ENCODE data around the gene TFAP2E.

DNA sequence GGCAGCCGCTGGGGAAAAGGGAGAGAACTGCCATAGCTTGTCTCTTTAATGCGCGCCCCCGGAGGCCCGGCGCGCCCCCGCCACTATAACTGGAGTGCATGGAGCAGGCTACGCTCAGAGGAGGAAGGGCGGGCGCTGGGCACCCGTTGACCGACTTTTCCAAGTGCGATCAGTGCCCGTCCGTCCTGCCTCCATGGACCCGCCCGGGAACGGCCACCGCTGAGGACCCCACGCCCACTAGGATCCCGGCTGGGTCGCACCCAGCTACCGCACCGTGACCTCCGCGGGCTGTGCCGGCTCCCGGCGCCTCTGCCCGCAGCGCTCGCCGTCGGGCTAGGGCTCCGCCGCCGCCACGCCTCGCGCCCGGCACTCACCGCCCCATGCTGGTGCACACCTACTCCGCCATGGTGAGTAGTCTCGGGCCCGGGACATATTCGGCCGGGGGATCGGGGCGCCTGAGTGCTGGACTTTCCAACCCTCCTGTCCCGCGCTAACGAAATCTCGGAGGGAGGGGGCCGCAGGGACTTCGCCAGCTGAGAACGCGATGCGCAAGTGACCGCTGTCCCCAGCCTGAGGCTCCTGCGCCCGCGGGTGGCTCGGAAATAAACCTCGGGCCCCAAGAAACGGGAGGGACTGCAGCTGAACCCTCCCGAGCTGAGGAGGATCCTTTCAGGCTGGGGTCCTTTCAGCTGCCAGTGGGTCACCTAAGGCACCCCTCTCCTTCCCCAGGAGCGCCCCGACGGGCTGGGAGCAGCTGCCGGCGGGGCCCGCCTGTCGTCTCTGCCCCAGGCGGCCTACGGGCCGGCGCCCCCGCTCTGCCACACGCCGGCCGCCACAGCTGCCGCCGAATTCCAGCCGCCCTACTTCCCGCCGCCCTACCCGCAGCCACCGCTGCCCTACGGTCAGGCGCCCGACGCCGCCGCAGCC is at the start of gene TFAP2E:
- TF ChIP-seq, protein P1, sequence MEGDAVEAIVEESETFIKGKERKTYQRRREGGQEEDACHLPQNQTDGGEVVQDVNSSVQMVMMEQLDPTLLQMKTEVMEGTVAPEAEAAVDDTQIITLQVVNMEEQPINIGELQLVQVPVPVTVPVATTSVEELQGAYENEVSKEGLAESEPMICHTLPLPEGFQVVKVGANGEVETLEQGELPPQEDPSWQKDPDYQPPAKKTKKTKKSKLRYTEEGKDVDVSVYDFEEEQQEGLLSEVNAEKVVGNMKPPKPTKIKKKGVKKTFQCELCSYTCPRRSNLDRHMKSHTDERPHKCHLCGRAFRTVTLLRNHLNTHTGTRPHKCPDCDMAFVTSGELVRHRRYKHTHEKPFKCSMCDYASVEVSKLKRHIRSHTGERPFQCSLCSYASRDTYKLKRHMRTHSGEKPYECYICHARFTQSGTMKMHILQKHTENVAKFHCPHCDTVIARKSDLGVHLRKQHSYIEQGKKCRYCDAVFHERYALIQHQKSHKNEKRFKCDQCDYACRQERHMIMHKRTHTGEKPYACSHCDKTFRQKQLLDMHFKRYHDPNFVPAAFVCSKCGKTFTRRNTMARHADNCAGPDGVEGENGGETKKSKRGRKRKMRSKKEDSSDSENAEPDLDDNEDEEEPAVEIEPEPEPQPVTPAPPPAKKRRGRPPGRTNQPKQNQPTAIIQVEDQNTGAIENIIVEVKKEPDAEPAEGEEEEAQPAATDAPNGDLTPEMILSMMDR (IDR thresholded peaks at IDR 0.05) = no peak
- peak in 1 of 4 donors; percentile 28 for TF ChIP-seq POLR2A (IDR thresholded peaks at IDR 0.05)
- no peak for TF ChIP-seq EP300 (IDR thresholded peaks at IDR 0.05)

All from stomach (tissue), 4 donors.